ENCODE results near the gene CDC42BPG. TPM values are rescaled to one million over a fixed set of nuclear protein-coding genes. Genes with fewer than 3 reads are reported as not detected.

The CDC42BPG gene
- total and polyA plus RNA-seq, 10 of the 15 experiments (the other 5 are each of a cell fraction or from before 2014, with no cell fraction given) = 0.02 to 1.3 (median 0.09) TPM; not detected in 1

DNA sequence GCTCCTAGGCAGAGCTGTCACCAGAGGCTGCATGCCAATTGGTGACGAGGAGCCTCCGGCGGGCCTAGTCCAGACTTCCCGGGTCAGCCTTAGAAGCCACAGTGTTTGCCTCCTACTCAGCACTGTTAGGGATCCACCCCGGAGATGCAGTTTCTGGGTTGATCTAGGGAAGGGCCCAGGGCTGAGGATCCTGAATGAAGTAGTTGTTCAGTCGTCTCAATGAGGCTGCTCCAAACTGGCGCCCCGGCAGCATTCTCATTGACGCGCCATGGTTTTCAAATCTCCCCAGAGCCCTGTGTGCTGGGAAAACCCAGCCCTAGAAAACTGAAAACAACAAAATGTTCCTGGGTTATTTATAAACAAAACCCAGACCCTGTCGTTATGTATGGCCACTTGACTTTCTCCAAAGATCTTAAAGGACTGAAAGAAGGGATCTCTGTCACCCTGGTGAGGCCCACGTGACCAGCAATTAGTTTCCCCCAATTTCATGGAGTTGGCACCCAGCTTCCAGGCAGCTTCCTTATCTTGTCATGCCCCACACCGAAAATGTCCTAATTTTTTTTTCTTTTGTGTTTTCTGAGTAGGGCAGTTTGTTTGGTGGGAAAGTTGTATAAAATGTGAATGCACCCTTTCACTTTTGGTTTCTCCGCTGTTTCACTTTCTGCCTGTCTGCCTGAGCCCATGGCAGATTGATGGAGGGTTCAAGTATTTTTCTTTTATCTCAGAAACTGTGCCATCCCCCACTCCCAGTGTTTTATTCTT is 36.0 kb upstream of the CDC42BPG start:
- Histone ChIP-seq H3K9ac (ENCODE audit: control insufficient read depth, insufficient read depth, low read length) (peak overlapping the region; percentile 25), H3K4me3 (peak overlapping the region; percentile 96; the same call in 1 of the 2 replicates), H3K4me2 (ENCODE audit: control insufficient read depth, insufficient read depth) (peak overlapping the region; percentile 98), H3K36me3 (ENCODE audit: control insufficient read depth in 2 of 2, insufficient read depth in 2 of 2, low read length in 1 of 2) (no peaks in the 10 kb centered on the region; a peak in 1 of 4 replicates), H4K20me1 (ENCODE audit: control insufficient read depth, insufficient read depth) (peaks cover 3% of the 10 kb centered on the region; the same call in 1 of the 2 replicates), H3K27me3 (replicated peaks in 1 of 2; ENCODE audit: control insufficient read depth in 2 of 2, insufficient read depth in 2 of 2, low read length in 1 of 2) (no peaks in the 10 kb centered on the region), H3K9me3 (replicated peaks; ENCODE audit: control insufficient read depth, insufficient read depth, low read length) (no peaks in the 10 kb centered on the region), H3K79me2 (ENCODE audit: control insufficient read depth, insufficient read depth, low read length) (peaks cover 40% of the 10 kb centered on the region), H2AFZ (ENCODE audit: control insufficient read depth, low read depth, low read length) (peak overlapping the region; percentile 20), H3K4me1 (ENCODE audit: control insufficient read depth, insufficient read depth, low read length) (peaks cover 22% of the 10 kb centered on the region), H3K27ac (ENCODE audit: control insufficient read depth, insufficient read depth) (peak overlapping the region; percentile 97)
- no TSS peak for BruUV-seq (replicated peaks)
- ATAC-seq (no peak), DNase-seq (ENCODE audit: low read depth, low spot score) (no peak), FAIRE-seq (peak; percentile 73)
- WGBS (ENCODE audit: insufficient coverage, insufficient replicate concordance, low lambda C conversion rate, missing lambda C conversion rate) = 28% methylated on average over 14 of the region's 14 CpGs
- ChIA-PET POLR2A (interaction anchor here (0.6 to 19.9 kb wide), 6 partner anchors 22 to 1042 kb away, joined by 3 to 620 read pairs (median 3); partner anchors contain the start of genes MRPL49, PRDX5 and SF1), SMC1A (ENCODE audit: uncharacterized antibody, unreplicated experiment) (interaction anchor here (1.0 to 11.5 kb wide), 4 partner anchors 11 to 30 kb away, joined by 4 to 227 read pairs (median 115); no protein-coding TSS in a partner anchor), RAD21 (ENCODE audit: unreplicated experiment) (interaction anchor here (12.3 to 12.5 kb wide), 2 partner anchors 18 to 30 kb away, joined by 217 to 253 read pairs; no protein-coding TSS in a partner anchor), CTCF (interaction anchor here (0.8 to 30.0 kb wide), 5 partner anchors 8 to 118 kb away, joined by 3 to 1208 read pairs (median 27); partner anchors contain the start of gene CDC42BPG)
- in situ Hi-C loops (cut with MboI) (no loop called here), intact Hi-C loops (cut with micrococcal nuclease; ENCODE audit: unreplicated experiment) (no loop called here)
- TF ChIP-seq, protein P1, sequence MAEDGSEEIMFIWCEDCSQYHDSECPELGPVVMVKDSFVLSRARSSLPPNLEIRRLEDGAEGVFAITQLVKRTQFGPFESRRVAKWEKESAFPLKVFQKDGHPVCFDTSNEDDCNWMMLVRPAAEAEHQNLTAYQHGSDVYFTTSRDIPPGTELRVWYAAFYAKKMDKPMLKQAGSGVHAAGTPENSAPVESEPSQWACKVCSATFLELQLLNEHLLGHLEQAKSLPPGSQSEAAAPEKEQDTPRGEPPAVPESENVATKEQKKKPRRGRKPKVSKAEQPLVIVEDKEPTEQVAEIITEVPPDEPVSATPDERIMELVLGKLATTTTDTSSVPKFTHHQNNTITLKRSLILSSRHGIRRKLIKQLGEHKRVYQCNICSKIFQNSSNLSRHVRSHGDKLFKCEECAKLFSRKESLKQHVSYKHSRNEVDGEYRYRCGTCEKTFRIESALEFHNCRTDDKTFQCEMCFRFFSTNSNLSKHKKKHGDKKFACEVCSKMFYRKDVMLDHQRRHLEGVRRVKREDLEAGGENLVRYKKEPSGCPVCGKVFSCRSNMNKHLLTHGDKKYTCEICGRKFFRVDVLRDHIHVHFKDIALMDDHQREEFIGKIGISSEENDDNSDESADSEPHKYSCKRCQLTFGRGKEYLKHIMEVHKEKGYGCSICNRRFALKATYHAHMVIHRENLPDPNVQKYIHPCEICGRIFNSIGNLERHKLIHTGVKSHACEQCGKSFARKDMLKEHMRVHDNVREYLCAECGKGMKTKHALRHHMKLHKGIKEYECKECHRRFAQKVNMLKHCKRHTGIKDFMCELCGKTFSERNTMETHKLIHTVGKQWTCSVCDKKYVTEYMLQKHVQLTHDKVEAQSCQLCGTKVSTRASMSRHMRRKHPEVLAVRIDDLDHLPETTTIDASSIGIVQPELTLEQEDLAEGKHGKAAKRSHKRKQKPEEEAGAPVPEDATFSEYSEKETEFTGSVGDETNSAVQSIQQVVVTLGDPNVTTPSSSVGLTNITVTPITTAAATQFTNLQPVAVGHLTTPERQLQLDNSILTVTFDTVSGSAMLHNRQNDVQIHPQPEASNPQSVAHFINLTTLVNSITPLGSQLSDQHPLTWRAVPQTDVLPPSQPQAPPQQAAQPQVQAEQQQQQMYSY (CRISPR knock-in tag; IDR thresholded peaks at IDR 0.05) = no peak
- TF ChIP-seq HDGF (IDR thresholded peaks at IDR 0.05) (no peak), MXI1 (IDR thresholded peaks at IDR 0.05; ENCODE audit: low read depth, low read length) (peak; percentile 56; the same call in 1 of the 2 replicates), IKZF1 (conservative IDR thresholded peaks at IDR 0.05) (peak; percentile 51), RELB (IDR thresholded peaks at IDR 0.05; ENCODE audit: low read depth) (peak; percentile 68), ESRRA (IDR thresholded peaks at IDR 0.05; ENCODE audit: low read length) (no peak), ZNF384 (IDR thresholded peaks at IDR 0.05; ENCODE audit: borderline replicate concordance, low read depth, low read length) (0 out of 2 replicates have a peak, but pooled peaks have one; percentile 3), USF2 (IDR thresholded peaks at IDR 0.05; ENCODE audit: borderline replicate concordance, low read depth, low read length) (peak; percentile 50; the same call in 1 of the 2 replicates), IKZF2 (IDR thresholded peaks at IDR 0.05) (peak in 1 of 2 experiments; percentile 58), NR2C1 (IDR thresholded peaks at IDR 0.05) (no peak)
- TF ChIP-seq, protein P2, sequence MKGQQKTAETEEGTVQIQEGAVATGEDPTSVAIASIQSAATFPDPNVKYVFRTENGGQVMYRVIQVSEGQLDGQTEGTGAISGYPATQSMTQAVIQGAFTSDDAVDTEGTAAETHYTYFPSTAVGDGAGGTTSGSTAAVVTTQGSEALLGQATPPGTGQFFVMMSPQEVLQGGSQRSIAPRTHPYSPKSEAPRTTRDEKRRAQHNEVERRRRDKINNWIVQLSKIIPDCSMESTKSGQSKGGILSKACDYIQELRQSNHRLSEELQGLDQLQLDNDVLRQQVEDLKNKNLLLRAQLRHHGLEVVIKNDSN (IDR thresholded peaks at IDR 0.05; ENCODE audit: borderline replicate concordance, extremely low read length, insufficient read depth, low read depth, low read length) = peak; percentile 74
